Hepatic stellate cell (primary cell): ENCODE data around the gene WAC.

Source experiments
- DNase-seq: peaks from one replicate; pipeline ENCODE4 v3.0.0; 2011; ENCODE audit warnings: low spot score

WAC gene

GRCh38 chr10:28533571-28534304 lies 820 bp downstream of the WAC start:
- peak; percentile 68 for DNase-seq

- DNase-seq: no peak
These were observed 2.9 kb downstream of the WAC start for GRCh38 chr10:28535846-28536245.

- DNase-seq: no peak
These were observed 5.7 kb downstream of the WAC start for GRCh38 chr10:28538595-28538994.

GRCh38 chr10:28540145-28540544 lies 7.2 kb downstream of the WAC start:
- DNase-seq: no peak

GRCh38 chr10:28541717-28542365 lies 8.9 kb downstream of the WAC start:
- no peak for DNase-seq

GRCh38 chr10:28542728-28543127 lies 9.8 kb downstream of the WAC start:
- no peak for DNase-seq

- no peak for DNase-seq
These were observed 11.1 kb downstream of the WAC start for GRCh38 chr10:28544058-28544457.

GRCh38 chr10:28545967-28546644 lies 13.2 kb downstream of the WAC start:
- no peak for DNase-seq

GRCh38 chr10:28548781-28549498 lies 16.0 kb downstream of the WAC start:
- no peak for DNase-seq

- DNase-seq: no peak
These were observed 18.2 kb downstream of the WAC start for GRCh38 chr10:28551086-28551485.

- no peak for DNase-seq
These were observed 19.9 kb downstream of the WAC start for GRCh38 chr10:28552775-28553174.

- DNase-seq: no peak
These were observed 21.1 kb downstream of the WAC start for GRCh38 chr10:28554009-28554408.

GRCh38 chr10:28554952-28555351 lies 22.0 kb downstream of the WAC start:
- DNase-seq: no peak

GRCh38 chr10:28555358-28555757 lies 22.4 kb downstream of the WAC start:
- no peak for DNase-seq

GRCh38 chr10:28556142-28556541 lies 23.2 kb downstream of the WAC start:
- no peak for DNase-seq

GRCh38 chr10:28558186-28558585 lies 25.3 kb downstream of the WAC start:
- no peak for DNase-seq

- DNase-seq: no peak
These were observed 26.1 kb downstream of the WAC start for GRCh38 chr10:28558923-28559508.

GRCh38 chr10:28559618-28560017 lies 26.7 kb downstream of the WAC start:
- no peak for DNase-seq

- no peak for DNase-seq
These were observed 27.7 kb downstream of the WAC start for GRCh38 chr10:28560617-28561016.

GRCh38 chr10:28561531-28561930 lies 28.6 kb downstream of the WAC start:
- DNase-seq: no peak

- DNase-seq: no peak
These were observed 32.0 kb downstream of the WAC start for GRCh38 chr10:28564905-28565304.

- no peak for DNase-seq
These were observed 33.6 kb downstream of the WAC start for GRCh38 chr10:28566458-28567015.
